ENCODE data around the gene PLD3. TPM values are rescaled to one million over a fixed set of nuclear protein-coding genes. Genes with fewer than 3 reads are reported as not detected.
"Not testable (repeated sequence)": the region's sequence is repeated elsewhere in the genome, so short reads cannot be mapped to it uniquely, and the experiment has no call there.

Gene PLD3
- total RNA-seq, 1 donor from 2014 or later = 284 TPM

DNA sequence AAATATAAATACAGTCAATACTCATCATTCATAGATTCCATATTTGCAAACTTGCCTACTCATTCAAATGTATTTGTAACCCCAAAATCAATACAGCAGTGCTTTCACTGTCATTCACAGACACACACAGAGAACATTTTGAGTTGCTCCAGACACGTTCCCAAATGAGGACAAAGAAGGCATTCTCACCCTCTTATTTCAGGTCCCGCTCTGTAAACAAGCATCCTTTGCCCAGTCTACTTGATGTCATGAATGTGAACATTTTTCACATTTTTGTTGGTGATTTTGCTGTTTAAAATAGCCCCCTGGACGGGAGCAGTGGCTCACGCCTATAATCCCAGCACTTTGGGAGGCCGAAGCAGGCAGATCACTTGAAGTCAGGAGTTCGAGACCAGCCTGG, 15.8 kb upstream of the PLD3 start:
- no peak for DNase-seq (ENCODE audit: low read depth)
- TF ChIP-seq, protein P1, sequence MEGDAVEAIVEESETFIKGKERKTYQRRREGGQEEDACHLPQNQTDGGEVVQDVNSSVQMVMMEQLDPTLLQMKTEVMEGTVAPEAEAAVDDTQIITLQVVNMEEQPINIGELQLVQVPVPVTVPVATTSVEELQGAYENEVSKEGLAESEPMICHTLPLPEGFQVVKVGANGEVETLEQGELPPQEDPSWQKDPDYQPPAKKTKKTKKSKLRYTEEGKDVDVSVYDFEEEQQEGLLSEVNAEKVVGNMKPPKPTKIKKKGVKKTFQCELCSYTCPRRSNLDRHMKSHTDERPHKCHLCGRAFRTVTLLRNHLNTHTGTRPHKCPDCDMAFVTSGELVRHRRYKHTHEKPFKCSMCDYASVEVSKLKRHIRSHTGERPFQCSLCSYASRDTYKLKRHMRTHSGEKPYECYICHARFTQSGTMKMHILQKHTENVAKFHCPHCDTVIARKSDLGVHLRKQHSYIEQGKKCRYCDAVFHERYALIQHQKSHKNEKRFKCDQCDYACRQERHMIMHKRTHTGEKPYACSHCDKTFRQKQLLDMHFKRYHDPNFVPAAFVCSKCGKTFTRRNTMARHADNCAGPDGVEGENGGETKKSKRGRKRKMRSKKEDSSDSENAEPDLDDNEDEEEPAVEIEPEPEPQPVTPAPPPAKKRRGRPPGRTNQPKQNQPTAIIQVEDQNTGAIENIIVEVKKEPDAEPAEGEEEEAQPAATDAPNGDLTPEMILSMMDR (conservative IDR thresholded peaks at IDR 0.05; ENCODE audit: low read depth, low read length) = no peak

DNA sequence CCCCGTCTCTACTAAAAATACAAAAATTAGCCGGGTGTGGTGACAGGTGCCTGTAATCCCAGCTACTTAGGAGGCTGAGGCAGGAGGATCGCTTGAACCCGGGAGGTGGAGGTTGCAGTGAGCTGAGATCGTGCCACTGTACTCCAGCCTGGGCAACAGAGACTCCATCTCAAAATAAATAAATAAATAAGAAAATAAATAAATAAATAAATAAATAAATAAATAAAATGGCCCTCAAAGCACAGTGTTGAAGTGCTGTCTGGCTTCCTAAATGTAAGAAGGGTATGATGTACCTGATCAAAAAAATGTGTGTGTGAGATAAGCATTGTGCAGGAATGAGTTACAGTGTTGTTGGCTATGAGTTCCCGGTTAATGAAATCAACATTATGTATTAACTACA, 15.4 kb upstream of the PLD3 start:
- not testable (repeated sequence) for DNase-seq (ENCODE audit: low read depth); H3K4me3 ChIP-seq (ENCODE audit: low read depth, low read length)

More for the DNA sequence above, 15.8 kb upstream of the PLD3 start:
- no peak overlapping the region for H3K4me3 ChIP-seq (ENCODE audit: low read depth, low read length)

- no peak for DNase-seq (ENCODE audit: low read depth)
Measured at GRCh38 chr19:40335101-40335500, 13.4 kb upstream of the PLD3 start.

DNA sequence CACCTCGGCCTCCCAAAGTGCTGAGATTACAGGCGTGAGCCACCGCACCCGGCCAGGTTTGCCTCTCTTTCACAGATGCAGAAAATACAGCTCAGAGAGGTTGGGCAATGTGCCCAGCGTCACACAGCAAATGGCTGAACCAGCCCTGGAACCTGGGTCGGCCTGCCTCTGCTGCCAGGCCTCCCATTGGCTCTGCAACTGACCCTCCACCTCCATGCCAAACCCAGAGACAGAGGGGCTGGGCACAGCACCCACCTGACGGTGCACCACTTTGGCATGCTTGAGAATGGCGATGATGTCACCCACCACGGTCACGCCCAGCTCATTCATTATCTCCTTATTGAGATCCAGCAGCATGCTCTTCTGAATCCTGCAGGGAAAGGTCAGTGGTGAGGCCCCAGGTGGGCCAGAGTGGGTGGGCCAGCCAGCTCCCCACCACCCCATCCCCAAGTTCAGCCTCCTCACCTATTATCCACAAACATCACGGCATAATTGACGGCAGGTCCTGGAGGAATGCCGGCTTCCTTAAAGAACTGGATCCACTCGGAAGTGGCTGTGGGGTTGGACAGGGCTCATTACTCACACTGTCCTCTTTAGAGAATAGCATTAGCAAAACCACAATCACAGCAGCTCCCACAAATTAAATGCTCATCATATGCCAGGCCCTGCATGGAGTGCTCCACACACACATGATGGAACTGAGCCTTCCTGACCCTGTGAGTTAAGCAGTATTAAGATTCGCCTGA, 12.5 kb upstream of the PLD3 start:
- no peak overlapping the region for H3K4me3 ChIP-seq (ENCODE audit: low read depth, low read length)
- DNase-seq (ENCODE audit: low read depth) = no peak
- TF ChIP-seq, protein P1 (conservative IDR thresholded peaks at IDR 0.05; ENCODE audit: low read depth, low read length) = no peak

More at GRCh38 chr19:40335101-40335500, 13.4 kb upstream of the PLD3 start:
- TF ChIP-seq, protein P1 (conservative IDR thresholded peaks at IDR 0.05; ENCODE audit: low read depth, low read length) = no peak
- no peak overlapping the region for H3K4me3 ChIP-seq (ENCODE audit: low read depth, low read length)

DNA sequence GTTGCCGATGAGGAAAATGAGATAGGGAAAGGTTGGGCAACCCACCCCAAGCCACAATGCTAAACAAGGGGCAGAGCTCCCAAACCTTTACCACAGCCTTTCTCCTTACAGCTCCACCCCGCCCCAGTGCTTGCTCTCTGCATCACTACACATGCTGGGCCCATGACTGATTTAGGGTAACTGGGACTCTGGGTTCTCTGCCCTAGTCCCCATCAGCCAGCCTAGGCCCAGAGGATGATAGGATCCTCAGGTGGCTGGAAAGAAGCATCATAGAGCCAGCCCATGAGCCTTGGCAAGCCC, 11.9 kb upstream of the PLD3 start:
- TF ChIP-seq, protein P1 (conservative IDR thresholded peaks at IDR 0.05; ENCODE audit: low read depth, low read length) = no peak
- DNase-seq (ENCODE audit: low read depth) = no peak
- H3K4me3 ChIP-seq (ENCODE audit: low read depth, low read length) = no peak overlapping the region

- TF ChIP-seq, protein P1 (conservative IDR thresholded peaks at IDR 0.05; ENCODE audit: low read depth, low read length) = no peak
- DNase-seq (ENCODE audit: low read depth) = no peak
- no peak overlapping the region for H3K4me3 ChIP-seq (ENCODE audit: low read depth, low read length)
Measured at GRCh38 chr19:40337107-40337506, 11.4 kb upstream of the PLD3 start.

GRCh38 chr19:40337594-40337993, 10.9 kb upstream of the PLD3 start:
- no peak overlapping the region for H3K4me3 ChIP-seq (ENCODE audit: low read depth, low read length)
- DNase-seq (ENCODE audit: low read depth) = no peak
- TF ChIP-seq, protein P1 (conservative IDR thresholded peaks at IDR 0.05; ENCODE audit: low read depth, low read length) = no peak
